22Rv1 (cell line): ENCODE measurements around the gene GSKIP.

ENCODE experiments used
- CTCF ChIP-seq: fragments of 450-650 bp; IDR thresholded peaks from 2 replicates; pipeline ENCODE4 v1.5.1; 2017; ENCODE audit warnings: mild to moderate bottlenecking
- ZFX ChIP-seq: fragments of 450-650 bp; IDR thresholded peaks from 2 replicates; pipeline ENCODE4 v1.6.1; 2017; ENCODE audit warnings: antibody characterized with exemption, borderline replicate concordance

- TF ChIP-seq CTCF (no peak), ZFX (no peak)
Measured at GRCh38 chr14:96341323-96341722, 22.0 kb upstream of the GSKIP start.
